ENCODE results near the gene ACTN4.
A peak's percentile ranks its signal among the peaks of the same experiment; 100 is the strongest.

Gene ACTN4

DNA sequence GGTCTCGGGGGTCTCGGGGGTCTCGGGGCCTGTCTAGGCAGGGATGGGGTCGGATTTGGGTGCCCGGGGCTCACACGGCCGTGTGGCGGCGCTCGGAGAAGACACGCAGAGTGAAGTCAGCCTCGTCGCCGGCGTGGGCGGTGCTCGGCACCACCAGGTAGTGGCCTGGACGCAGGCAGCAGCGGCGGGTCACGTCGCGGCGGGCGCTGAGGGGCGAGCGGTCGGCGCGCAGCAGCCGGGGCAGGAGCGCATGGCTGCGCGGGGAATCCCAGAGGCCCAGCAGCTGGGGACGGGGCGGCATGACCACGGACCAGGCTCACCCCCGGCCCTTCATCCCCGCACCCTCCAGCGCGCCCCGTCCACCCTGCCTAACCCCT is 88.6 kb downstream of the ACTN4 start:
- peak; percentile 76 for DNase-seq (ENCODE audit: low spot score)
- TF ChIP-seq, protein P1, sequence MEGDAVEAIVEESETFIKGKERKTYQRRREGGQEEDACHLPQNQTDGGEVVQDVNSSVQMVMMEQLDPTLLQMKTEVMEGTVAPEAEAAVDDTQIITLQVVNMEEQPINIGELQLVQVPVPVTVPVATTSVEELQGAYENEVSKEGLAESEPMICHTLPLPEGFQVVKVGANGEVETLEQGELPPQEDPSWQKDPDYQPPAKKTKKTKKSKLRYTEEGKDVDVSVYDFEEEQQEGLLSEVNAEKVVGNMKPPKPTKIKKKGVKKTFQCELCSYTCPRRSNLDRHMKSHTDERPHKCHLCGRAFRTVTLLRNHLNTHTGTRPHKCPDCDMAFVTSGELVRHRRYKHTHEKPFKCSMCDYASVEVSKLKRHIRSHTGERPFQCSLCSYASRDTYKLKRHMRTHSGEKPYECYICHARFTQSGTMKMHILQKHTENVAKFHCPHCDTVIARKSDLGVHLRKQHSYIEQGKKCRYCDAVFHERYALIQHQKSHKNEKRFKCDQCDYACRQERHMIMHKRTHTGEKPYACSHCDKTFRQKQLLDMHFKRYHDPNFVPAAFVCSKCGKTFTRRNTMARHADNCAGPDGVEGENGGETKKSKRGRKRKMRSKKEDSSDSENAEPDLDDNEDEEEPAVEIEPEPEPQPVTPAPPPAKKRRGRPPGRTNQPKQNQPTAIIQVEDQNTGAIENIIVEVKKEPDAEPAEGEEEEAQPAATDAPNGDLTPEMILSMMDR (IDR thresholded peaks at IDR 0.05): no peak
- Histone ChIP-seq H3K27ac (peak overlapping the region in 1 of 2 donors; percentile 76), H3K4me3 (peak overlapping the region; percentile 76)

DNA sequence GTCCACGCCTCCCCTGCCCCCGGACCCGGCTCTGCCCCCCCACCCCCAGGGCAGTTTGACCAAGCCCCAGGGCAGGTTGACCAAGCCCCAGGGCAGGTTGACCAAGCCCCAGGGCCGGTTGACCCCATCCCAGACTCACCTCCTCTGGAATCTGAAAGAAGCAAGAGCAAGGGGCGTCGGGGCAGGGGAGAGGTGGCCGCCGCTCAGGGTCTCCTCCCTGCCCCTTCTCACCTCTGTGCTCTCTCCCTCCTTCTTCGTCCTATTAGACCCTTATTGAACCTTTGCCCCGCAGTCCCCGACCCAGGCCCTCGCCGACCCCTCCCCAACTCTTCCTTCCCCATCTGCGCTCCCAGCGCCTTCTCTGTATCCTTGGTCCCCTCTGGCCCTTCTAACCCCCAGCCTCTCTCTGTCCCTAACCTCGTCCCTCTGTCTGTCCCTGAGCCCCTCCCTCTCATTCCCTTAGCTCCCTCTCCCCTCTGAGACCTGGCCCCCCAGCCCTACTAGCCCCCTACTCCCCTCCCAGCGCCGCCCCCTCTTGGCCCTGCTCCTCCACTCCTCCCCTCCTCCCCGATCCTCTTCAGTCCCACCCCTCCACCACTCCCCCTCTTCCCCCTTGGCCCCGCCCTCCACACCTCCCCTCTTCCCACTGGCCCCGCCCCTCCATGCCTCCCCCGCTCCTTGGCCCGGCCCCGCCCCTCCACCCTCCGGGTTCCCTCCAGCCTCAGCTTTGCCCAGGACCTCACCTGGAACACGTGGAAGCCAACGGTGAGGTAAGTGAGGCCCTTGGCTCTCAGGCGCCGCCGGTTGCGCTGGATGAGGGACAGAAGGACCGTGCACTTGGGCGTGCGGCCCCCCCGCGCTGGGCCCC is 89.2 kb downstream of the ACTN4 start:
- Histone ChIP-seq H3K27ac (peak overlapping the region in 1 of 2 donors; percentile 76), H3K4me3 (peak overlapping the region; percentile 76)
- no peak for DNase-seq (ENCODE audit: low spot score)
- TF ChIP-seq, protein P1 (IDR thresholded peaks at IDR 0.05): no peak

DNA sequence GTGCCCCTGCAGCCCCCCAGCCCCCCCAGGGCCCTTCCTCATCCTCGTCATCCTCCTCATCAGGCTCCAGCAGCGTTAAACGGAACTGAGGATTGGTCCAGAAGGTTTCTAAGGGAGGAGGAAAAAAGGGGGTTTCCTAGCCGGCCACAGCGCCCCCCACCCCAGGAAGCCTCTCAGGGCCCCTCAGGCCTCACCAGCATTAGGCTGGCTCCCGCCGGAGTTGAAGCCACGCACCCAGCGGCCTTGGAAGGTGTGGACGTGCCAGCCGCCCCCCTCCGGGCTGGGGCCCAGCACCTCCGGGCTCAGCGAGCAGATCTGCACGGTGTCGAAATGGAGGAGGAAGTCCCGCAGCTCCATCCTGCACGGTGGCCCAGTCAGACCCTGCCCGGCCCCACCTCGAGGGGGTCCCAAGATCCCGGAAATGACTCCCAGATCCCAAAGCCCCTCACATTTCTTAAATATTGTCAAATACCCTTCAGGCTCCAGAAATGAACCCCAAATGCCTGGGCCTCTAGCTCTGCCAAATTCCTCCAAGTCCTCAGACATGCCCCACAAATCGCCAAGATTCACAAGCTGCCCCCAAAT is 89.9 kb downstream of the ACTN4 start:
- peak overlapping the region; percentile 76 for H3K4me3 ChIP-seq
- no peak for DNase-seq (ENCODE audit: low spot score)
- no peak overlapping the region for H3K27ac ChIP-seq
- TF ChIP-seq, protein P1 (IDR thresholded peaks at IDR 0.05): no peak

DNA sequence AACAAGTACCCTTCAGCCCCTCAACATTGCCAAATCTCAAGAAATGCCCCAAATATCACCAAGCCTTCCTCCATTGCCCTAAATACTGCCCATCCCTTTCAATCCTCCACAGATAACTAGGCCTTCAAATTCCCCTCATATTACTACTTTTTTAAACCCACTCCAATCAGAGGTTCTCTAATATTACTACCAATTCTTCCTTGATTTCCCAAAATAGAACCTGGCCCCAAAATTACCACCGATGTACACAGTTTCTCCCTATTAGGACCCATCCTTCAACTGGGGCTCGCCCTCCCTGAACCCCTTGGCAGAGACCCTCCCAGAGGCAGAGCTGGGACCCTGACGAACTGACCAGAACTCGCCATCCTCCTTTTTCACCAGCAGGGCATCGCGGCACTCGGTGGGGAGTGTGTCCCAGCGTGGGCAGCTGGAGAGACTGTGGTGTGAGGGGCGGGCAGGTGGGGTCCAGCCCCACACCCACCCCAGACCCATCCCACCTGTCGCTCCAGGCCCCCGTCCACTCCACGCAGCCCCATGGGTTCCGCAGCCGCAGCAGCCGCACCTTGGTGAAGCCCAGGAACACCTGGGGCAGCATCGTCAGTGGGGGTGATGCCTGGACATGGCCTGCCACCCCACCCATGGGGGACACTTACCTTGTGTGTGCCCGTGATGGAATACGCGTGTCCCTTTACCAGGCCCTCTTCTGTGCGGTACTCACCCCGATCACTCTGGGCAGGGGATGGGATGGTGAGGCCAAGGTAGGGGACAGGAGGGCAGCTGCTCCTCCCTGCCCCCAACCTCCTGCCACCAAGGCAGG is 90.7 kb downstream of the ACTN4 start:
- DNase-seq (ENCODE audit: low spot score): no peak
- Histone ChIP-seq H3K27ac (no peak overlapping the region), H3K4me3 (no peak overlapping the region)
- TF ChIP-seq, protein P1 (IDR thresholded peaks at IDR 0.05): no peak

DNA sequence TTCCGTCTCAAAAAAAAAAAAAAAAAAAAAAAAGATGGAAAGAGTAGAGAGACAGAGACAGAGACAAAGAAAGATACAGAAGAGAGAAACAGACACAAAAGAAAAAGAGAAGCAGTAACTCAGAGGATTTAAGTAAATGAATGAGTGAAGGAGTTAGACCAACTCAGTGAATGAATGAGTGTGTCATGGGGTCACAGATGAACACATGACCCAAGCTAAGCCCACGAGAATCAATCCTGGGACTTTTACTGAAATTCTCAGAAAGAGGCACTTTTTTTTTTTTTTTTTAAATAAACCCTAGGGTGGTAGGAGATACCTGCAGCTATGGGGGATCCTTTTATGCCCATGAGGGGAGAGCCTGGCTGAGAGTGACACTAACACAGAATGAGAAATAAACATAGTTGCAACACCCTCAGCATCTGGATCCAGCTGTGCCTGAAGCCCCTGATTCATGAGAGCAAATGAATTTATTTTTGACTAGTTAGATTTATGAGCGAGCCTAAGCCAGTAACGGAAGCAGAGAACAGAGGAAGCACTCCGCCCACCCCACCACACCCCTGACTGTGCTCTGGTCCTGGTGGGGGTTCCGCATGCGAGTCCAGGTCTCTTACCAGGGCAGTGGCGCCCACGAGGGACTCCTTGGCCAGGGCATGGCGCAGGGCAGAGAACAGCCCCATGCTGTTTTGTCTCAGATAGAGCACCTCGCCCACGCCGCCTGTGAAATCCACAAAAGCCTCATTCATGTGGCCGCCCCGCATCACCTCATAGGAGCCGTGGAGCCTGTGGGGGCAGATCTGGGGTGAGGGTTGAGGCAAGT is 92.2 kb downstream of the ACTN4 start:
- no peak overlapping the region for H3K27ac ChIP-seq
- H3K4me3 ChIP-seq: no peak overlapping the region
- no peak for DNase-seq (ENCODE audit: low spot score)
- TF ChIP-seq, protein P1 (IDR thresholded peaks at IDR 0.05): no peak

DNA sequence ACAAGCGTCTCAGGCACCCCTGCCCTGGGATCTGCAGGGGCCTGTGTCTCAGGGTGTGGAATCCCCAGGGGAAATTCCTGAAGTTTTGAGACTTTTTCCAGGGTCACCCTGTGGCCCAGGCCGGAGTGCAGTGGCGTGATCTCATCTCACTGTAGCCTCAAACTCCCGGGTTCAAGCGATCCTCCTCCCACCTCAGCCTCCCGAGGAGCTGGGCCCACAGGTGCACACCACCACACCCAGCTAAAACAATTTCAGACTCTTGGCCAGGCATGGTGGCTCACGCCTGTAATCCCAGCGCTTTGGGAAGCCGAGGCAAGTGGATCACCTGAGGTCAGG is 92.8 kb downstream of the ACTN4 start:
- DNase-seq (ENCODE audit: low spot score): no peak
- H3K4me3 ChIP-seq: no peak overlapping the region
- no peak overlapping the region for H3K27ac ChIP-seq
- TF ChIP-seq, protein P1 (IDR thresholded peaks at IDR 0.05): no peak
